Keratinocyte (primary cell): ENCODE results near the gene CHST13. TPM values are rescaled to one million over a fixed set of nuclear protein-coding genes. Genes with fewer than 3 reads are reported as not detected.

Experiments used
- DNase-seq: peaks from one replicate; pipeline ENCODE4 v3.0.0-alpha.2; 2011; ENCODE audit warnings: low read depth, missing footprints, low spot score
- FAIRE-seq: peaks from 2 replicates; lab custom pipeline; 2011; peaks lifted over from hg19 to GRCh38; lab: Jason Lieb, UNC
- H2AFZ ChIP-seq: 2 replicates; pipeline ENCODE4 v1.6.0; 2012; ENCODE audit warnings: low read length, control low read depth, inconsistent platforms; ENCODE audit not compliant: control insufficient read depth
- H3K27ac ChIP-seq: 2 replicates; pipeline ENCODE4 v1.5.1; 2011; ENCODE audit warnings: low read length; ENCODE audit not compliant: control insufficient read depth, insufficient read depth
- H3K27me3 ChIP-seq: 3 replicates; pipeline ENCODE4 v1.6.0; 2011; ENCODE audit warnings: low read length; ENCODE audit not compliant: control insufficient read depth, insufficient read depth; ENCODE audit errors: extremely low read depth
- H3K36me3 ChIP-seq, 2 experiments: 2 replicates in 1 of 2; 3 replicates in 1 of 2; pipeline ENCODE4 v1.5.1; 2011; ENCODE audit warnings: low read length in 2 of 2, mild to moderate bottlenecking in 1 of 2; ENCODE audit not compliant: control insufficient read depth in 2 of 2, insufficient read depth in 2 of 2; ENCODE audit errors: extremely low read depth in 1 of 2
- H3K4me1 ChIP-seq: 3 replicates; pipeline ENCODE4 v1.5.1; 2011; ENCODE audit warnings: low read length; ENCODE audit not compliant: control insufficient read depth, insufficient read depth; ENCODE audit errors: extremely low read depth
- H3K4me2 ChIP-seq: 3 replicates; pipeline ENCODE4 v1.6.0; 2011; ENCODE audit warnings: low read depth, low read length; ENCODE audit not compliant: control insufficient read depth, insufficient read depth; ENCODE audit errors: extremely low read depth
- H3K4me3 ChIP-seq, 3 experiments: fragments of 200-600 bp in 1 of 3; sonication (generic) in 1 of 3; 2 replicates in 2 of 3; 3 replicates in 1 of 3; pipeline ENCODE4 v1.5.1; 2011 to 2016; ENCODE audit warnings: low read length in 3 of 3, mild to moderate bottlenecking in 3 of 3, control low read depth in 2 of 3, inconsistent platforms in 1 of 3, low read depth in 1 of 3, mixed read lengths in 1 of 3, mixed run types in 1 of 3, moderate library complexity in 1 of 3; ENCODE audit not compliant: control insufficient read depth in 2 of 3, insufficient read depth in 2 of 3; ENCODE audit errors: extremely low read depth in 1 of 3
- H3K79me2 ChIP-seq: 2 replicates; pipeline ENCODE4 v1.6.0; 2012; ENCODE audit warnings: low read length; ENCODE audit not compliant: control insufficient read depth, insufficient read depth
- H3K9ac ChIP-seq: 3 replicates; pipeline ENCODE4 v1.6.0; 2011; ENCODE audit warnings: low read length; ENCODE audit not compliant: control insufficient read depth, insufficient read depth; ENCODE audit errors: extremely low read depth
- H3K9me1 ChIP-seq: 3 replicates; pipeline ENCODE4 v1.6.0; 2011; ENCODE audit warnings: low read length; ENCODE audit not compliant: control insufficient read depth, insufficient read depth; ENCODE audit errors: extremely low read depth
- H3K9me3 ChIP-seq: 2 replicates; pipeline ENCODE4 v1.5.1; 2012; ENCODE audit warnings: low read depth, low read length; ENCODE audit not compliant: control insufficient read depth
- H4K20me1 ChIP-seq: 3 replicates; pipeline ENCODE4 v1.6.0; 2011; ENCODE audit warnings: low read length; ENCODE audit not compliant: control insufficient read depth, insufficient read depth; ENCODE audit errors: extremely low read depth
- CTCF ChIP-seq, 3 experiments: IDR thresholded peaks in 1 of 3; conservative IDR thresholded peaks in 1 of 3; optimal IDR thresholded peaks in 1 of 3; 2 replicates in 2 of 3; 3 replicates in 1 of 3; pipeline versions ENCODE3 to v1.5.1; 2011; ENCODE audit warnings: low read length in 3 of 3, mild to moderate bottlenecking in 3 of 3, moderate library complexity in 2 of 3, control low read depth in 1 of 3, inconsistent platforms in 1 of 3; ENCODE audit not compliant: insufficient read depth in 2 of 3; ENCODE audit errors: extremely low read depth in 1 of 3
- EZH2 ChIP-seq: IDR thresholded peaks from one replicate; pipeline ENCODE4 v1.6.1; 2012; ENCODE audit warnings: inconsistent platforms, mild to moderate bottlenecking, low read length, moderate library complexity
- dilution Hi-C: fragments of 300-500 bp; cut with MboI; formaldehyde crosslinking; loops from one replicate; pipeline ENCODE4 v1.7.0; 2020; ENCODE audit warnings: low sequenced_read_pairs; ENCODE audit not compliant: extremely low pct_ligation_motif_present
- polyA plus RNA-seq, 5 experiments: library from polyadenylated mRNA; depleted of rRNA in 3 of 5; stranded (reverse) in 3 of 5; stranded (forward) in 1 of 5; unstranded in 1 of 5; fragments of >200 nt; gene quantifications; 1 replicate in 1 of 5; 2 replicates in 3 of 5; 3 replicates in 1 of 5; pipeline versions ENCODE4 v1.2.1 to v1.2.3, GENCODE V29; 2011 to 2012; ENCODE audit warnings: missing spikeins in 2 of 5, low read depth in 1 of 5, low replicate concordance in 1 of 5

The CHST13 gene
- polyA plus RNA-seq, 1 donor (not counting 4 experiments of a cell fraction or from before 2014, with no cell fraction given), result not detected

- no peak for FAIRE-seq
- Histone ChIP-seq H3K9me3 (no peaks in the 10 kb centered on the region), H3K27me3 (peaks cover 9% of the 10 kb centered on the region), H3K9ac (no peak overlapping the region), H3K4me3 (no peak overlapping the region), H3K9me1 (no peaks in the 10 kb centered on the region), H4K20me1 (no peaks in the 10 kb centered on the region), H2AFZ (no peak overlapping the region), H3K79me2 (no peaks in the 10 kb centered on the region), H3K4me2 (no peak overlapping the region), H3K36me3 (no peaks in the 10 kb centered on the region), H3K27ac (no peak overlapping the region), H3K4me1 (no peaks in the 10 kb centered on the region)
- TF ChIP-seq CTCF (optimal IDR thresholded peaks at IDR 0.05 in 1 of 3, IDR thresholded peaks at IDR 0.05 in 1 of 3, conservative IDR thresholded peaks at IDR 0.05 in 1 of 3; ENCODE audit: extremely low read depth in 1 of 3, insufficient read depth in 2 of 3, low read length in 3 of 3) (no peak), EZH2 (no peak)
- dilution Hi-C loops, result no loop called here
- no peak for DNase-seq
Measured at GRCh38 chr3:126495786-126496185, 28.2 kb upstream of the CHST13 start.

GRCh38 chr3:126496894-126497850, 26.8 kb upstream of the CHST13 start:
- FAIRE-seq (no peak), DNase-seq (no peak)
- H3K27ac ChIP-seq, result no peak overlapping the region
- no peak overlapping the region for H3K4me2 ChIP-seq
- TF ChIP-seq EZH2 (no peak), CTCF (optimal IDR thresholded peaks at IDR 0.05 in 1 of 3, IDR thresholded peaks at IDR 0.05 in 1 of 3, conservative IDR thresholded peaks at IDR 0.05 in 1 of 3; ENCODE audit: extremely low read depth in 1 of 3, insufficient read depth in 2 of 3, low read length in 3 of 3) (no peak)
- H3K9ac ChIP-seq, result no peak overlapping the region
- H3K36me3 ChIP-seq, result no peaks in the 10 kb centered on the region
- no peaks in the 10 kb centered on the region for H3K9me1 ChIP-seq
- dilution Hi-C loops, result no loop called here
- H3K9me3 ChIP-seq, result no peaks in the 10 kb centered on the region
- peaks cover 6% of the 10 kb centered on the region for H3K27me3 ChIP-seq
- no peak overlapping the region for H2AFZ ChIP-seq
- no peaks in the 10 kb centered on the region for H3K4me1 ChIP-seq
- H3K4me3 ChIP-seq, result no peak overlapping the region
- H3K79me2 ChIP-seq, result no peaks in the 10 kb centered on the region
- no peaks in the 10 kb centered on the region for H4K20me1 ChIP-seq
